Tibial nerve (tissue), 4 donors: ENCODE results near the gene MEGF8.

Experiments used
- CTCF ChIP-seq, 5 experiments: fragments of 200-600 bp in 3 of 5; fragments of 450-650 bp in 2 of 5; sonication (generic) in 3 of 5; IDR thresholded peaks; one replicate each; pipeline ENCODE4 v1.5.1; 2016 to 2019; ENCODE audit warnings: antibody characterized with exemption in 5 of 5, mild to moderate bottlenecking in 3 of 5, moderate library complexity in 2 of 5
- EP300 ChIP-seq, 2 donors: sonication (generic); formaldehyde crosslinking; IDR thresholded peaks; one replicate each; pipeline ENCODE4 v1.6.1; 2017; ENCODE audit warnings: antibody characterized with exemption in 2 of 2, mild to moderate bottlenecking in 1 of 2
- POLR2A ChIP-seq, 2 donors: fragments of 450-650 bp; IDR thresholded peaks; one replicate each; pipeline ENCODE4 v1.6.1; 2017; ENCODE audit warnings: antibody characterized with exemption in 2 of 2, mild to moderate bottlenecking in 2 of 2, moderate library complexity in 2 of 2

DNA sequence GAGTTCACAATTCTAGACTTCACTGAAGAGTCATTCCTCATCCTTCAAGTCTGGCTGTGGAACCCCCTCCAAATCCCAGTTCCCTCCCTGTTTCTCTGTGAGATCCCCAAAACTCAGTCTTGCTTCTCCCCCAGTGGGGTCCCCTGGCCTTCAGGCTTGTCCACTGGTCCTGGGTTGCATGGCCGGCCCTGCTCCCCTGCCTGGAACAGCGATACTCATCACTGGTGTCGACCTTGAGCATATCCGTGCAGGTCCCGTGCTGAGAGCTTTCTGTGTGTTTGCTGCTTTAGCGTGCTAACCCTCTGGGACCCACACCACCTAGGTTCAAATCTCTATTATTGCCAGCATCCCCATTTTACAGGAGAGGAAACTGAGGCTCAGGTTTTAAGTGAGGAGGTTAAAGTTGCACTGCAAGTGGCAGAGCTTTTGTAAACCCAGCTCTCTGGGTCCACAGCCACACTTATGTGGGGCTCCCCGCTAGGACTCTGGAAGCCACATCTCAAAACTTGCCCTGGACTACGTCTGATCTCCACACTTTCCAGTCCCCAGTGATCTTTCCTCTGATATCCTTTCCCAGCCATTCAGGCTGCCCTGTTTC is 86.2 kb downstream of the MEGF8 start:
- TF ChIP-seq POLR2A (IDR thresholded peaks at IDR 0.05) (no peak), CTCF (IDR thresholded peaks at IDR 0.05) (no peak), EP300 (IDR thresholded peaks at IDR 0.05) (no peak)
